ENCODE measurements around the gene NOL4L. TPM values are rescaled to one million over a fixed set of nuclear protein-coding genes. Genes with fewer than 3 reads are reported as not detected.
A peak's percentile ranks its signal among the peaks of the same experiment; 100 is the strongest.

Gene NOL4L
- total and polyA plus RNA-seq, 9 donors = 3.3 to 17.1 (median 10.6) TPM

- peak overlapping the region; percentile 52 for H3K4me3 ChIP-seq
- peak in 2 of 5 donors; percentile 42 to 43 for DNase-seq
- TF ChIP-seq CTCF (IDR thresholded peaks at IDR 0.05) (no peak), POLR2A (IDR thresholded peaks at IDR 0.05) (no peak), EP300 (IDR thresholded peaks at IDR 0.05) (no peak)
- H3K27me3 ChIP-seq = no peaks in the 10 kb centered on the region
- 0% methylated on average over 1 to 52 of the region's 52 CpGs for WGBS, 3 donors
- peak overlapping the region in 1 of 2 donors; percentile 40 for H3K27ac ChIP-seq
- peaks cover 6% of the 10 kb centered on the region for H3K4me1 ChIP-seq (ENCODE audit: insufficient read depth)
- H3K36me3 ChIP-seq = no peaks in the 10 kb centered on the region
- no peaks in the 10 kb centered on the region for H3K9me3 ChIP-seq
- intact Hi-C loops (cut with DNase I) = no loop called here
Measured at GRCh38 chr20:32583581-32584070, 1.5 kb downstream of the NOL4L start.

GRCh38 chr20:32582659-32583580, 2.2 kb downstream of the NOL4L start:
- Histone ChIP-seq H3K9me3 (no peaks in the 10 kb centered on the region), H3K36me3 (no peaks in the 10 kb centered on the region), H3K4me3 (peak overlapping the region; percentile 52), H3K27ac (peak overlapping the region in 1 of 2 donors; percentile 40), H3K4me1 (ENCODE audit: insufficient read depth) (peaks cover 6% of the 10 kb centered on the region), H3K27me3 (no peaks in the 10 kb centered on the region)
- peak; percentile 26 to 61 (median 56) for DNase-seq
- 4 to 20% (median 5%) methylated on average over 20 to 86 of the region's 91 CpGs for WGBS, 3 donors
- intact Hi-C loops (cut with DNase I) = no loop called here
- TF ChIP-seq POLR2A (IDR thresholded peaks at IDR 0.05) (no peak), CTCF (IDR thresholded peaks at IDR 0.05) (no peak), EP300 (IDR thresholded peaks at IDR 0.05) (no peak)

GRCh38 chr20:32581839-32582658, 3.1 kb downstream of the NOL4L start:
- Histone ChIP-seq H3K4me1 (ENCODE audit: insufficient read depth) (peaks cover 6% of the 10 kb centered on the region), H3K9me3 (no peaks in the 10 kb centered on the region), H3K4me3 (no peak overlapping the region), H3K27ac (no peak overlapping the region), H3K36me3 (no peaks in the 10 kb centered on the region), H3K27me3 (no peaks in the 10 kb centered on the region)
- TF ChIP-seq CTCF (IDR thresholded peaks at IDR 0.05) (no peak), EP300 (IDR thresholded peaks at IDR 0.05) (no peak), POLR2A (IDR thresholded peaks at IDR 0.05) (no peak)
- no peak for DNase-seq
- intact Hi-C loops (cut with DNase I) = no loop called here
- WGBS, 3 donors = 80 to 83% (median 82%) methylated on average over 20 of the region's 20 CpGs
